ENCODE measurements around the gene ANKRD61. TPM values are rescaled to one million over a fixed set of nuclear protein-coding genes. Genes with fewer than 3 reads are reported as not detected.
A peak's percentile ranks its signal among the peaks of the same experiment; 100 is the strongest.

ANKRD61 gene
- total RNA-seq, 2 experiments from 2014 or later = 0.38 to 0.47 TPM

DNA sequence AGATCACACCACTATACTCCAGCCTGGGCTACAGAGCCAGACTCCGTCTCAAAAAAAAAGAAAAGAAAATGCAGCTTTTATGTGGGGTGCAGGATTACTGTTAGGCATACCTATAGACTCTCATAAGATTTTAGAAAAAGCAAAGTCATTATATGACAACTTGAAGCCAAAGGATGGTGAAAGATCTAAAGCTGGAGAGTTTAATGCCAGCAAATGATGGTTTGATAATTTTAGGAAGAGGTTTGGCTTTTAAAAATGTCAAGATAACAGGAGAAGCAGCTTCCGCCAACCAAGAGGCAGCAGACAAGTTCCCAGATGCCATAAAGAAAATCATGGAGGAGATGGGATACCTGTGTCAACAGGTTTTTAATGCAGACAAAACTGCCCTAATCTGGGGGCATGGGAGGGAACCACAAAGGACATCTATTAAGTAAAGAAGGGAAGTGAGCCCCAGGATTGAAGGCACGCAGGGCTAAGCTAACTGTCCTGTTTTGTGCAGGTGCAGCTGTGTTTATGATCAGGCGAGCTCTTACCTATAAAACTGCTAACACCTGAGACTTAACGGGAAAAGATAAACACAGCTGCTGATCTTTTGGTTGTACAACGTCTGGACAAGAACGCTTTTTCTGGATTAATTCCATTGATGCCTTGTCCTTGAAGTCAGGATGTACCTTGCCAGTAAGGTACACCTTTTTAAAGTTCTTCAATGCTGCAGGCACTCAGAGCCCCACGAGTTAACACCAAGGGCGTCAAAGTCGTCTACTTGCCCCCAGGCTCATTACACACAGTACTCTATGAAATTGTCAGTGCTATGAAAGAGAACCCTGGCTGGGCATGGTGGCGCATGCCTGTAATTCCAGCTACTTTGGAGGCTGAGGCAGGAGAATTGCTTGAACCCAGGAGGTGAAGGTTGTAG is 10.5 kb upstream of the ANKRD61 start:
- no peak overlapping the region for H3K4me3 Mint-ChIP-seq
- H3K27me3 Mint-ChIP-seq = no peaks in the 10 kb centered on the region
- H3K36me3 Mint-ChIP-seq = peaks cover 65% of the 10 kb centered on the region
- CTCF ChIA-PET = interaction anchor here (0.6 to 1.1 kb wide), 4 partner anchors 11 to 352 kb away, joined by 3 to 4 read pairs (median 3); partner anchors contain the start of genes AIMP2 and PMS2
- H3K9me3 Mint-ChIP-seq (ENCODE audit: low read depth) = no peaks in the 10 kb centered on the region
- ATAC-seq = no peak
- no peak overlapping the region for H3K27ac Mint-ChIP-seq
- peaks cover 10% of the 10 kb centered on the region for H3K4me1 Mint-ChIP-seq
- DNase-seq = no peak

DNA sequence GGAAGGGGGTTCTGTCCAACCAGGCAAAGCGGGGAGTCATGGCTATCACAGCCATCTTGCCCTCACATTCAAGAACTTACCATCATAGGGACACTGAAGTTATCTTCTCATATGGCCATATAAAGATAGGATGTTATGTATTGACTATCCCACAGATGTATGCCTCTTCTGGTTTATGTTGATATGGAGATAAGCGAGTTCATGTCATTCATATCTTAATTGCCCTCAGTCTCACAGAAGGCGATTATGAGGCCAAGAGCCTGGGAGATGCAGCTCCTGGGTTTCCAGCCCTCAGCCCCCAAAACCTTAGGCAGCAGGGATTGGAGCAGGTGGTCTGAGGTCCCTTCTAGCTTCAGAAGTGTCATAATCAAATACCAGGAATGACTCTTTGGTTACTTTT is 8.5 kb upstream of the ANKRD61 start:
- CTCF ChIA-PET = no interaction called here
- Mint-ChIP-seq H3K36me3 (peaks cover 61% of the 10 kb centered on the region), H3K4me3 (no peak overlapping the region), H3K4me1 (peaks cover 20% of the 10 kb centered on the region), H3K9me3 (ENCODE audit: low read depth) (no peaks in the 10 kb centered on the region), H3K27ac (no peak overlapping the region), H3K27me3 (no peaks in the 10 kb centered on the region)
- DNase-seq (no peak), ATAC-seq (no peak)

DNA sequence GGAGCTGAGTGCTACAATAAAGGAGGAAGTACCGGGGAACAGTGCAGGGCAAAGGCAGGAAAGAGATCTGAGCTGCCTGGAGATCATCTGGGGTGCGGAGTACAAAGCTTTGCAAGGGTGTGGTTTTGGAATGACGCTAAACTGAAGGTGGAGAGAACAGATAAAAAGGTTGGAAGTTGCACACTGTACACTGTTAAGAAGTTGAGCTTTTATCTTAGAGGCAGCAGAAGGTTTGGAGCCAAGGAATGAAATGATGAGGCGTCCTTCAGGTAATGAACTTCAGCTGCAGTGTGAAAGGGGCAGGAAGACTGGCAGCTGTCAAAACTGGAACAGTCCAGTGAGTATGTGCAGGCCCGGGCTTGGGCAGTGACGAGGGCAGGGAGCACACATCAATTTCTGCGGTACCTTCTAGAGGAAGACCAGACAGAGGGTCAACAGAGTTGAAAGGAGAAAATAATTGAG is 7.2 kb upstream of the ANKRD61 start:
- Mint-ChIP-seq H3K9me3 (ENCODE audit: low read depth) (no peaks in the 10 kb centered on the region), H3K27ac (no peak overlapping the region), H3K36me3 (peaks cover 66% of the 10 kb centered on the region), H3K4me3 (no peak overlapping the region), H3K4me1 (peaks cover 22% of the 10 kb centered on the region), H3K27me3 (no peaks in the 10 kb centered on the region)
- DNase-seq (no peak), ATAC-seq (no peak)
- CTCF ChIA-PET = interaction anchor here (0.8 to 3.9 kb wide), 3 partner anchors 14 to 297 kb away, joined by 3 to 14 read pairs (median 3); partner anchors contain the start of genes AIMP2 and PMS2

DNA sequence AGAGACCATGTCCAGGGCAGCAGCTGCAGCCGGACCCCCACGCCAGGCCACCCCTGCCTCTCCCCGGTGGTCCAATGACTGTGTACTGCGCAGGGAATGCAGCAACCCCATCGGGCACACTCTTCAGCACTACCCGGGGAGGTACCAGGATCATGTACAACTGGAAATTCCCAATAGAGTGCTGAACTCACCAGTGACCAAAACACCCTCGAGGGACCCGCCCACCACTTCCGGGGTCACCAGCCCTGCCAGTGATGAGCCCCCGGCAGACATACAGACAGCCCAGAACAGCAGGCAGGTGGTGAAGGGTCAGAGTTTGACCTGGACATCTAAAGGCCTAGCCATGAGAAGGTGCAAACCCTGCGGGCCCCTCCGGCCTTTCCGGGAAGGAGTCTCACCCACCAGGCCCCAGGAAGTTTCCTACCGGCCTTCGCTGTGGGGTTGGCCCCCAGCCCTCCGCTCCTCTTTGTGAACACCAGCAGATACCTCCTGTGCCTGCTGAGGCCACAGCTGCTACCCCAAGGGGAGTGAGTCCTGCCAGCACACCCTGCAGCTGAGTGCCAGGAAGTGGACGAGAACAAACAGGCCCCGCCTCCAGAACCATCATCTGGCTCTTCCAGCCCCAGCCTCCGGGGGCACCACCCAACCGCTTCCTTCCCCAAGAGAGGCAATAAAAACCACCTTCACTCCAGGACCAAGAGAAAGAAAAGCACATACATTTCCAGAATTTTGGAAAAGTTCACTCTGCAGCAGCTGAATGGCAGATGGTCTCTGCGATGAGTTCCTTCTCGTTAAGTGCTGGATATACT is 5.0 kb upstream of the ANKRD61 start:
- Mint-ChIP-seq H3K27me3 (no peaks in the 10 kb centered on the region), H3K4me3 (peak overlapping the region; percentile 51), H3K27ac (peak overlapping the region; percentile 85), H3K4me1 (peaks cover 22% of the 10 kb centered on the region), H3K36me3 (peaks cover 62% of the 10 kb centered on the region), H3K9me3 (ENCODE audit: low read depth) (no peaks in the 10 kb centered on the region)
- CTCF ChIA-PET = interaction anchor here (1.0 to 3.9 kb wide), 8 partner anchors 11 to 170 kb away, joined by 3 to 14 read pairs (median 4); partner anchors contain the start of genes AIMP2 and PMS2
- peak; percentile 85 for DNase-seq
- ATAC-seq = peak; percentile 99

DNA sequence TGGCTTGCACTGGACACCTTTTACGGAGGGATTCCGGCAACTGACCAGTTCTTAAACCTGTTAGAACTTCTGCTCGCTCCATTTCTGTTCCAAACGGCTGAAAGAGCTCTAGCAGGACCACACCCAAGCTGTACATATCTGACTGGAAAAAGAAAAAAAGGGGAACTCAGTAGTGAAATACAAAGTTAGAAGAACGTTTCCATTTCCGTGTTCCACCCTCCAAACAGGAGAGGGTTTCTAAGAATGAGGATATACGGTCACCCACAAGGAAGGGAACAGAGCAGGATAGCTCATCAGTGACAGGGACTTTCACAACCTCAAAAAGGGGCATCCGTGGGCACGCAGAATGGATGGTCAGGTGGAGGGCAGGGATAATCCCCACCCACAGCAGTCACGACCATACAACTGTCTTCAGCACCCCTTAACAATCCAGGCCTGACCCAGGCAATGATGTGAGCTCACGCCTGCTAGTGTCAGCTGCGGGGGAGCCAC is 4.3 kb upstream of the ANKRD61 start:
- Mint-ChIP-seq H3K27me3 (no peaks in the 10 kb centered on the region), H3K27ac (peak overlapping the region; percentile 85), H3K36me3 (peaks cover 56% of the 10 kb centered on the region), H3K9me3 (ENCODE audit: low read depth) (no peaks in the 10 kb centered on the region), H3K4me3 (peak overlapping the region; percentile 51), H3K4me1 (peaks cover 25% of the 10 kb centered on the region)
- DNase-seq = no peak
- ATAC-seq = no peak
- CTCF ChIA-PET = interaction anchor here (1.0 to 3.9 kb wide), 7 partner anchors 12 to 170 kb away, joined by 3 to 14 read pairs (median 4); partner anchors contain the start of genes AIMP2 and PMS2

DNA sequence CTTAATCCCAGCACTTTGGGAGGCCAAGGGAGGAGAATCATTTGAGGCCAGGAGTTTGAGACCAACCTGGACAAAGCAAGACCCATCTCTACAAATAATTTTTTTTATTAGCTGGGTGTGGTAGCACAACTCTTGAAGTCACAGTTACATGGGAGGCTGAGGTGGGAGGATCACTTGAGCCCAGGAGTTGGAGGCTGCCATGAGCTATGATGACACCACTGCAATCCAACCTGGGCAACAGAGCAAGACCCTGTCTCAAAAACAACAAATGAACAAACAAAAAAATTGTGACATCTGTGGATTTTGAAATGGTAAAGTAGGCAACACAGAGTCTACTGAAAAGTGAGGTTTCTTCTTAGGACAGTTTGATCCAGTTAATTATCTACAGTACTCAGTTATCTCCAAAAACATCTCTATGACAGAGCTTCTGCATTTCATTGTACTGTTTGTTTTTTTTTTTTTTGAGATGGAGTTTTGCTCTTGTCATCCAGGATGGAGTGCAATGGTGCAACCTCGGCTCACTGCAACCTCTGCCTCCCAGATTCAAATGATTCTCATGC is 3.3 kb upstream of the ANKRD61 start:
- H3K9me3 Mint-ChIP-seq (ENCODE audit: low read depth) = no peaks in the 10 kb centered on the region
- H3K36me3 Mint-ChIP-seq = peaks cover 50% of the 10 kb centered on the region
- no peaks in the 10 kb centered on the region for H3K27me3 Mint-ChIP-seq
- ATAC-seq (no peak), DNase-seq (no peak)
- H3K4me3 Mint-ChIP-seq = no peak overlapping the region
- H3K4me1 Mint-ChIP-seq = peaks cover 33% of the 10 kb centered on the region
- no peak overlapping the region for H3K27ac Mint-ChIP-seq
- CTCF ChIA-PET = interaction anchor here (1.1 to 3.9 kb wide), 2 partner anchors 18 to 19 kb away, joined by 3 to 14 read pairs; partner anchors contain the start of genes AIMP2 and PMS2

DNA sequence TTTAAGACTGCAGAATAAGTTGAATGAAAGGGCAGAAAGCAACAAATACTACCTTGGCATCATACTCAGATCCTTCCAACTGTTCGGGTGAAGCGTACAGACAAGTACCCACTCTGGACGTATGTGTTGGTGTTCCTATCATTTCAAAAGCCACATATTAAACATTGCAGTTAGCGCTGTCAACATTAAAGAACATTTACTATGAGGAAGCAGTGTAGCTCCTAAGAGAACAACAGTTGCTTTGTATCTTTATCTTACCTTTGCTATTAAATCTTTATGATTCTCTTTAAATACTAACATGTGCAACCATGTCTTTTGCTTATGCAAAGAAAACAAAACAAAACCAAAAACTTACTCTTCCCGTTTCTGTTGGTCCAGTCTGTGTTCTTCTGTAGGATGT is 2.6 kb upstream of the ANKRD61 start:
- Mint-ChIP-seq H3K9me3 (ENCODE audit: low read depth) (no peaks in the 10 kb centered on the region), H3K4me1 (peaks cover 35% of the 10 kb centered on the region), H3K27ac (no peak overlapping the region), H3K4me3 (no peak overlapping the region), H3K36me3 (peaks cover 47% of the 10 kb centered on the region), H3K27me3 (no peaks in the 10 kb centered on the region)
- DNase-seq = no peak
- CTCF ChIA-PET = no interaction called here
- ATAC-seq = no peak

DNA sequence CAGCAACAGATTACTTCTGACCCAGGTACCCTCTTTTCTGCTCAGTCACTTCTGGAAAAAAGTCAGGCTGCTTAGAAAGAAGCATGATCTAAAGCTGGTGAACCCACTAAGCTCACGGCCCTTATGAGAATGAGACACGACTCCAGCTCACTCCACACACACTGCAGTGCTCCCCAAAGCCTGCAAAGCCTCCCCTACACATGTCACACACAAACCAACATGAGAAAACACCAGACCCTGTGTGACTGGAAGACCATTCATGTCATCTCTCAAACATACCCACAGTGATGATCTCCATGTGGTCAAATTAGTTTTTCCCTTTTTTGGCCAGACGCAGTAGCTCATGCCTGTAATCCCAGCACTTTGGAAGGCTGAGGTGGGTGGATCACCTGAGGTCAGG is 391 bp downstream of the ANKRD61 start:
- H3K36me3 Mint-ChIP-seq = peaks cover 56% of the 10 kb centered on the region
- no peak for DNase-seq
- CTCF ChIA-PET = interaction anchor here (1.3 kb wide), 1 partner anchor 25 kb away, joined by 3 read pairs; no protein-coding TSS in a partner anchor
- H3K27me3 Mint-ChIP-seq = no peaks in the 10 kb centered on the region
- H3K4me3 Mint-ChIP-seq = no peak overlapping the region
- no peak overlapping the region for H3K27ac Mint-ChIP-seq
- no peaks in the 10 kb centered on the region for H3K9me3 Mint-ChIP-seq (ENCODE audit: low read depth)
- ATAC-seq = no peak
- peaks cover 30% of the 10 kb centered on the region for H3K4me1 Mint-ChIP-seq

DNA sequence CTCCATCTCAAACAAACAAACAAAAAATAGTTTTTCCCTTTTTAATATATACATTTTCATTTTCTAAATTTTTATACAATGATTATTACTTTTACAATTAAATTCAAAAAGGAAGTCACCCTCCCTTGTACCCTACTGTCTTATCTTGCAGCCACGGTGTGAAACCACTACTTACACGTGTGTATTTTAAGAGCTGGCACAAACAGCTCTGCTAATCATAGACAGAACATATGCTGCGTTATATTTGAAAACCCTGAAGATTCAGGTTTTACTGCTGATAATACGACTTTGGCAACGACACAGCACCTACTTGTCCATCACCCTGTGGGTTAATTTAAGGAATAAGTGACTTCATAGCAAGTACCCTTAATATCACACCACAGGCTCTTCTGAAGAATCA is 991 bp downstream of the ANKRD61 start:
- Mint-ChIP-seq H3K4me1 (peaks cover 24% of the 10 kb centered on the region), H3K27me3 (no peaks in the 10 kb centered on the region), H3K4me3 (no peak overlapping the region), H3K9me3 (ENCODE audit: low read depth) (no peaks in the 10 kb centered on the region), H3K36me3 (peaks cover 54% of the 10 kb centered on the region), H3K27ac (no peak overlapping the region)
- CTCF ChIA-PET = interaction anchor here (1.3 kb wide), 1 partner anchor 25 kb away, joined by 3 read pairs; no protein-coding TSS in a partner anchor
- DNase-seq (no peak), ATAC-seq (no peak)

DNA sequence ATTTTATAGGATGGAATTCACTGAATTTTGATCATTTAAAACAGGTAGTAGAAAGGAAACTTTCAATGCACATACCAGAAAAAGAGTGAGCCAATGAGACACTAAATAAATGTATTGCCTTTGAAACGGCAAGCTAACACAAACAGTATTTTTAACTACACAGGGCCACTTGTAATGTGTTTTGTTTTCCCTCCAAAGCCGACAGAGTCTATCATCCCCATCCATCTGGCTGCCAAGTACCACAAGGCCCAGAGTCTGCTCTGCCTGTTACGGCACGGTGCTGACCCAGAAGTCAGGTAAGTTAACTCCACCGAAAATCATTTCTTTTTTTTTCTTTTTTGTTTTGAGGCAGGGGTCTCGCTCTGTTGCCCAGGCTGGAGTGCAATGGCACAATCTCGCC is 1.5 kb downstream of the ANKRD61 start:
- no peak overlapping the region for H3K27ac Mint-ChIP-seq
- H3K36me3 Mint-ChIP-seq = peaks cover 50% of the 10 kb centered on the region
- ATAC-seq = no peak
- DNase-seq = no peak
- no peaks in the 10 kb centered on the region for H3K27me3 Mint-ChIP-seq
- no peak overlapping the region for H3K4me3 Mint-ChIP-seq
- CTCF ChIA-PET = interaction anchor here (1.3 kb wide), 1 partner anchor 24 kb away, joined by 3 read pairs; no protein-coding TSS in a partner anchor
- peaks cover 19% of the 10 kb centered on the region for H3K4me1 Mint-ChIP-seq
- H3K9me3 Mint-ChIP-seq (ENCODE audit: low read depth) = no peaks in the 10 kb centered on the region

DNA sequence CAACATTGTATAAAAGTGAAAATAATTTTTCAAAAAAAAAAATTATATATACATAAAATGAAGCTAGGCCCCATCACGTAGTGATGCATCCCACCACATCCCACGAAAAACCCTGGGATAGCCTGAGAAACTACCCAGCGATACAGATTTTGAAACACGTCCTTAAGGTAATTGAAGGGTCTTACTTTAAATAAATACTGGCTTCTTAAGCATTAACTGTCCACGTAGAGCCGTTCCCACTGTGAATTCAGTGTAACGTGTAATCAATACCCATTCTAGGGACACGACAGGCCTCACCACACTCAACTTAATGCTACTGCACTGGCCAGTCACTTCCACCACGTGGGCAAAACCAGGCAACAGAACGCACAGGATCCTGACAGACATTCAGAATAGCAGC is 4.0 kb downstream of the ANKRD61 start:
- no peak overlapping the region for H3K27ac Mint-ChIP-seq
- CTCF ChIA-PET = no interaction called here
- ATAC-seq = no peak

DNA sequence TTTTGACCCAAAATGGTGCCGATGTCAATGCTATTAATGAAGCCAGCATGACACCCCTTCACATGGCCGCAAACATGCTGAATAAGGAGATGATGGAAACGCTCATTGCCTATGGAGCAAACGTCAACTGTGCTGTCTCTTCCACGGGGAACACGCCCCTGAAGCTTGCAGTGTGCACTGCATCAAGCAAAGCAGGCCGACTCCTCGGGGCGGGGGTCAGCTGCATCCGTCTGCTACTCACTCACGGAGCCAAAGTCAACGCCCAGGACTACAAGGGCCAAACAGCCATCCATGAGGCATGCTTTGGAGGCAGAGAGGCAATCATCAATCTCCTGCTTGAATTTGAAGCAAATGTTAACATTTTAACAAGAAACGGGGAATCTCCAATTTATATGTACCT is 4.5 kb downstream of the ANKRD61 start:
- ATAC-seq = no peak
- no peaks in the 10 kb centered on the region for H3K9me3 Mint-ChIP-seq (ENCODE audit: low read depth)
- CTCF ChIA-PET = no interaction called here
- no peaks in the 10 kb centered on the region for H3K27me3 Mint-ChIP-seq
- peaks cover 45% of the 10 kb centered on the region for H3K36me3 Mint-ChIP-seq
- no peak overlapping the region for H3K27ac Mint-ChIP-seq
- H3K4me1 Mint-ChIP-seq = peaks cover 17% of the 10 kb centered on the region
- no peak overlapping the region for H3K4me3 Mint-ChIP-seq
- no peak for DNase-seq

More for the DNA sequence above, 4.0 kb downstream of the ANKRD61 start:
- Mint-ChIP-seq H3K9me3 (ENCODE audit: low read depth) (no peaks in the 10 kb centered on the region), H3K27me3 (no peaks in the 10 kb centered on the region), H3K4me1 (peaks cover 17% of the 10 kb centered on the region), H3K36me3 (peaks cover 44% of the 10 kb centered on the region), H3K4me3 (no peak overlapping the region)
- DNase-seq = no peak

DNA sequence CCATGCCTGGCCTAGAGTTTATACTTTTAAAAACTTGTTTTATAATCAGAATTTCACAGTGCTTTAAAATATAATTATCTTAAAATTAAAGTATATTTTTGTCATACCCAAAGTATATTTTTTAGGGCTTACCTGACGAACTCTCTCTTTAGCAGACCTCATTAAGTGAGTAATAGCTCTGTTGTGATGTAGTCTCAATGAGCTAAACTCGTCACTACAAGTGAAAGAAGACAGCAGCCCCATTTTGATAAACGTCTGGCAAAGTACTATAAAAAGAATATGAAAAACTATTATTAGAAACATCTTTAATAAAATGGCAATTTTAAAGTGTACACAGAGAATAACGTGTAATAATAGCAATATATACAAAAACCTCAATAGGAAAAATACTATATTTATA is 18.6 kb downstream of the ANKRD61 start:
- H3K36me3 Mint-ChIP-seq = peaks cover 27% of the 10 kb centered on the region
- DNase-seq = no peak
- ATAC-seq = no peak
- peaks cover 4% of the 10 kb centered on the region for H3K4me1 Mint-ChIP-seq
- H3K27ac Mint-ChIP-seq = no peak overlapping the region
- H3K27me3 Mint-ChIP-seq = no peaks in the 10 kb centered on the region
- H3K9me3 Mint-ChIP-seq (ENCODE audit: low read depth) = no peaks in the 10 kb centered on the region
- H3K4me3 Mint-ChIP-seq = no peak overlapping the region
- CTCF ChIA-PET = no interaction called here
